Spleen (tissue), 11 donors: ENCODE results near the gene CASTOR1. TPM values are rescaled to one million over a fixed set of nuclear protein-coding genes. Genes with fewer than 3 reads are reported as not detected.

Experiments
- DNase-seq: peaks from one replicate; pipeline ENCODE4 v3.0.0-alpha.2; 2020
- H3K27ac ChIP-seq, 8 donors: fragments of 200-600 bp; sonication (generic) in 7 of 8; 1 replicate in 4 of 8; 2 replicates in 4 of 8; pipeline versions ENCODE4 v1.5.0 to v1.8.0; 2016 to 2021; ENCODE audit warnings: inconsistent platforms in 4 of 8, mild to moderate bottlenecking in 4 of 8, moderate library complexity in 1 of 8
- H3K27me3 ChIP-seq, 7 donors: fragments of 200-600 bp; sonication (generic) in 6 of 7; replicated peaks in 1 of 7; 1 replicate in 4 of 7; 2 replicates in 3 of 7; pipeline versions ENCODE4 v1.5.0 to v1.8.0; 2016 to 2021; ENCODE audit warnings: inconsistent platforms in 3 of 7, mild to moderate bottlenecking in 1 of 7
- H3K36me3 ChIP-seq, 6 donors: fragments of 200-600 bp; sonication (generic) in 5 of 6; 1 replicate in 4 of 6; 2 replicates in 2 of 6; pipeline versions ENCODE4 v1.5.0 to v1.8.0; 2016 to 2021; ENCODE audit warnings: inconsistent platforms in 2 of 6
- H3K4me1 ChIP-seq, 6 donors: fragments of 200-600 bp; sonication (generic) in 5 of 6; 1 replicate in 3 of 6; 2 replicates in 3 of 6; pipeline versions ENCODE4 v1.5.0 to v1.8.0; 2016 to 2021; ENCODE audit warnings: inconsistent platforms in 3 of 6
- H3K4me3 ChIP-seq, 8 donors: fragments of 200-600 bp; sonication (generic) in 7 of 8; 1 replicate in 4 of 8; 2 replicates in 4 of 8; pipeline versions ENCODE4 v1.5.0 to v1.8.0; 2016 to 2021; ENCODE audit warnings: inconsistent platforms in 4 of 8, mild to moderate bottlenecking in 4 of 8, moderate library complexity in 2 of 8
- H3K9me3 ChIP-seq, 8 donors: fragments of 200-600 bp; sonication (generic) in 7 of 8; 1 replicate in 4 of 8; 2 replicates in 4 of 8; pipeline versions ENCODE4 v1.5.0 to v1.8.0; 2016 to 2021; ENCODE audit warnings: inconsistent platforms in 4 of 8
- POLR2A ChIP-seq, 3 donors: fragments of 450-650 bp; IDR thresholded peaks; one replicate each; pipeline ENCODE4 v1.5.1; 2017; ENCODE audit warnings: antibody characterized with exemption in 3 of 3, mild to moderate bottlenecking in 1 of 3
- POLR2AphosphoS5 ChIP-seq, 3 donors: sonication (generic); formaldehyde crosslinking; IDR thresholded peaks; one replicate each; pipeline ENCODE4 v1.5.1; 2017; ENCODE audit warnings: antibody characterized with exemption in 3 of 3
- WGBS, 5 donors: extraction: QIAGEN DNeasy Blood & Tissue Kit in 3 of 5; methylation state at CpG; one replicate each; pipeline versions ENCODE4 v1.1.5 to v1.1.7; 2013 to 2018; 5-methylcytosine and 5-hydroxymethylcytosine counted together
- intact Hi-C: fragments of 100-400 bp; cut with DNase I; formaldehyde crosslinking; loops from one replicate; pipeline ENCODE4 v1.15.0; 2023; ENCODE audit warnings: low total_unique reads
- polyA plus RNA-seq, 3 donors: library from polyadenylated mRNA; stranded (reverse); fragments of 200-250 nt; gene quantifications; one replicate each; pipeline ENCODE4 v1.2.1, GENCODE V29; 2013
- total RNA-seq, 7 donors: library from RNA; depleted of rRNA in 3 of 7; stranded (reverse); fragments of >200 nt in 3 of 7; fragmentation: NEBNext Ultra II Directional in 4 of 7; extraction: Animal tissue kit (Norgen Biotek cat#: 25700) in 4 of 7; gene quantifications; one replicate each; pipeline versions ENCODE4 v1.1.0 to v1.2.1, GENCODE V29; 2016 to 2021
- TF ChIP-seq, protein P1 (sequence below), 11 experiments: fragments of 200-600 bp in 7 of 11; fragments of 450-650 bp in 4 of 11; sonication (generic) in 4 of 11; IDR thresholded peaks in 8 of 11; conservative IDR thresholded peaks in 3 of 11; 1 replicate in 7 of 11; 2 replicates in 4 of 11; pipeline versions ENCODE4 v1.4.0 to v1.8.0; 2016 to 2021; ENCODE audit warnings: antibody characterized with exemption in 11 of 11, inconsistent platforms in 4 of 11, mild to moderate bottlenecking in 1 of 11
- donor health status: healthy with polysubstance abuse.
- donor health status: DM: no; HTN: no; CAD: no; lungs with moderate emphysema.
- donor health status: DM: no; HTN: no; CAD: no.
- donor health status: Bipolar disorder and iron deficiency.
- donor health status: healthy.
- donor health status: DM: no; HTN: no; CAD: no.
- donor health status: DM: yes; HTN: yes; CAD: no.

Gene CASTOR1
- total and polyA plus RNA-seq, 10 donors, result 5.6 to 18.9 (median 12.6) TPM

DNA sequence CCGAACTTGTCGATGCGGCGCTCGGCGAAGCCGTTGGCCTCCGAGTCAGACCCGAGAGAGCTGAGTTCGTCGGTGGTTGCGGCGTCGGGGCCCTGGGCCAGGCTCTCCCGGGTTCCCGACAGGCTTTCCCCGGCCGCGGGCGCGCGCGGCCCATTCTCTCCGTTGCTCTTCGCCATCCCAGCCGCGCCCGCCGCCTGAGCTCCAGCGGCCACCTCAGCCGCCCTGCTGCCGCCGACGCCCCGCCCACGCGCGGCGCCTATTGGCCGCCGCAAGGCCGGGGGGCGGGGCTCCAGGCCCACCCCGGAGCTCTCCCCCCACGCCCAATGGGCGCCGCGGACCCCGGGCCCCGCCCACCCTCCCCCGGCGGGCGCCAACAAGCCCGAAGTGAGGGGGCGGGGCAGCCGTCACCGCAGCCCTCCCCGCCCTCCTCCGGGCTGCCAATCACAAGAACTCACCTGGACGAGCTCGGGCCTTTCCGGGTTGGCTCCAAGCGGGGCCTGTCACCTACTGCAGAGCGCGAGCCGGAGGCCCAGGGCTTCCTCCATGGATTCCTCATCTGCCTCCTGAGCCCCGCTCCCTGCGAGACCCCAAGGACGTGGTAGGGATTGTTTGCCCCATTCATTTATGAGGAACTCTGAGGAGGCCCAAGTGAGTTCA, 37.5 kb upstream of the CASTOR1 start, which contains the start of gene TBC1D10A:
TSS of gene TBC1D10A (minus strand) at position 236 of the 657 bp plus-strand sequence. CDS start at position 176, 60 bp downstream.
- H3K36me3 ChIP-seq, result peaks cover 0 to 48% (median 16%) of the 10 kb centered on the region in 6 donors
- intact Hi-C loops, result no loop called here
- peaks cover 35 to 58% (median 48%) of the 10 kb centered on the region in 6 donors for H3K4me1 ChIP-seq
- DNase-seq, result peak; percentile 97
- WGBS, 5 donors, result 0 to 1% (median 1%) methylated on average over 31 to 69 of the region's 69 CpGs
- H3K9me3 ChIP-seq, result no peaks in the 10 kb centered on the region
- TF ChIP-seq POLR2AphosphoS5 (IDR thresholded peaks at IDR 0.05) (peak; percentile 80 to 89 (median 88)), POLR2A (IDR thresholded peaks at IDR 0.05) (peak in 1 of 3 donors; percentile 43)
- TF ChIP-seq, protein P1, sequence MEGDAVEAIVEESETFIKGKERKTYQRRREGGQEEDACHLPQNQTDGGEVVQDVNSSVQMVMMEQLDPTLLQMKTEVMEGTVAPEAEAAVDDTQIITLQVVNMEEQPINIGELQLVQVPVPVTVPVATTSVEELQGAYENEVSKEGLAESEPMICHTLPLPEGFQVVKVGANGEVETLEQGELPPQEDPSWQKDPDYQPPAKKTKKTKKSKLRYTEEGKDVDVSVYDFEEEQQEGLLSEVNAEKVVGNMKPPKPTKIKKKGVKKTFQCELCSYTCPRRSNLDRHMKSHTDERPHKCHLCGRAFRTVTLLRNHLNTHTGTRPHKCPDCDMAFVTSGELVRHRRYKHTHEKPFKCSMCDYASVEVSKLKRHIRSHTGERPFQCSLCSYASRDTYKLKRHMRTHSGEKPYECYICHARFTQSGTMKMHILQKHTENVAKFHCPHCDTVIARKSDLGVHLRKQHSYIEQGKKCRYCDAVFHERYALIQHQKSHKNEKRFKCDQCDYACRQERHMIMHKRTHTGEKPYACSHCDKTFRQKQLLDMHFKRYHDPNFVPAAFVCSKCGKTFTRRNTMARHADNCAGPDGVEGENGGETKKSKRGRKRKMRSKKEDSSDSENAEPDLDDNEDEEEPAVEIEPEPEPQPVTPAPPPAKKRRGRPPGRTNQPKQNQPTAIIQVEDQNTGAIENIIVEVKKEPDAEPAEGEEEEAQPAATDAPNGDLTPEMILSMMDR (IDR thresholded peaks at IDR 0.05 in 8 of 11, conservative IDR thresholded peaks at IDR 0.05 in 3 of 11), result peak in 3 of 11 experiments; percentile 5 to 25 (median 15)
- H3K27me3 ChIP-seq, result no peaks in the 10 kb centered on the region
- peak within 1 kb of the TSS; percentile 89 to 100 (median 96) for H3K4me3 ChIP-seq
- peak within 1 kb of the TSS; percentile 81 to 94 (median 90) for H3K27ac ChIP-seq

DNA sequence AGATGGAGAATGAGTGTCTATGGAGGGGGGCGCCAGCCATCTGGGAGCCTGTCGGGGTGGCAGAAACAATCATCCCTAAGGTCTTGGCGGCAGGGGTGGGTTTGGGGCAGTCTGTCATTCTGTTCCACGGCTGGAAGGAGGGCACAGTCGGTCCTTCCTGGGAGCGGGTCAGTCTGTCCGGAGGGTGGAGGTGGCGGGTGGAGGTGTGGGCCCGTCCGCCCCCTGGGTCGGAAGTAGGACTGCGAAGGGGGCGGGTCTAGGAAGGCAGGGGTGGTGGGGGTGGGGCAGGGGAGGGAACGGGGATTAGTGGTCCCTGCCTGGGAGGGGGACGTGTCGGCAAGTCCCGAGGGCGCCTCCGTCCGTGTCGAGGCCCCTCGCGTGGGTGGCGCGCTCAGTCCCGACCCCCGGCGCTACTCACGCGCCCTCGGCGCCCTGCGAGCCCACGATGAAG, 37.0 kb upstream of the CASTOR1 start:
- peaks cover 41 to 64% (median 53%) of the 10 kb centered on the region in 6 donors for H3K4me1 ChIP-seq
- no peaks in the 10 kb centered on the region for H3K9me3 ChIP-seq
- peaks cover 0 to 46% (median 10%) of the 10 kb centered on the region in 6 donors for H3K36me3 ChIP-seq
- WGBS, 5 donors, result 0 to 2% (median 1%) methylated on average over 17 to 34 of the region's 34 CpGs
- H3K27me3 ChIP-seq, result no peaks in the 10 kb centered on the region
- TF ChIP-seq, protein P1 (IDR thresholded peaks at IDR 0.05 in 8 of 11, conservative IDR thresholded peaks at IDR 0.05 in 3 of 11), result no peak
- no peak for TF ChIP-seq POLR2AphosphoS5 (IDR thresholded peaks at IDR 0.05)
- intact Hi-C loops, result no loop called here
- peak overlapping the region; percentile 89 to 100 (median 96) for H3K4me3 ChIP-seq
- peak overlapping the region; percentile 81 to 94 (median 90) for H3K27ac ChIP-seq
- DNase-seq, result no peak

GRCh38 chr22:30325724-30326254, 36.5 kb upstream of the CASTOR1 start:
- Histone ChIP-seq H3K27ac (peak overlapping the region; percentile 52 to 94 (median 90)), H3K4me1 (peaks cover 45 to 68% (median 58%) of the 10 kb centered on the region in 6 donors), H3K4me3 (peak overlapping the region; percentile 89 to 100 (median 96)), H3K36me3 (peaks cover 0 to 46% (median 5%) of the 10 kb centered on the region in 6 donors), H3K9me3 (no peaks in the 10 kb centered on the region), H3K27me3 (no peaks in the 10 kb centered on the region)
- TF ChIP-seq, protein P1 (IDR thresholded peaks at IDR 0.05 in 8 of 11, conservative IDR thresholded peaks at IDR 0.05 in 3 of 11), result no peak
- DNase-seq, result no peak
- 24 to 49% (median 40%) methylated on average over 10 to 14 of the region's 14 CpGs for WGBS, 5 donors
- intact Hi-C loops, result no loop called here
